OCI-LY1 (cell line): Measurements from ENCODE around the gene B3GAT2.

Source experiments
- H2AFZ ChIP-seq: fragments of 200-600 bp; sonication (generic), shearing (Covaris generic); 2 replicates; pipeline ENCODE4 v1.6.0; 2014; ENCODE audit warnings: antibody characterized with exemption, mild to moderate bottlenecking, low read length
- H3F3A ChIP-seq: fragments of 200-600 bp; sonication (generic), shearing (Covaris generic); 2 replicates; pipeline ENCODE4 v1.6.0; 2014; ENCODE audit warnings: mild to moderate bottlenecking, antibody characterized with exemption, low read length, moderate library complexity; ENCODE audit not compliant: insufficient read depth
- H3K27ac ChIP-seq: fragments of 200-600 bp; sonication (generic); 2 replicates; pipeline ENCODE4 v1.5.1; 2014; ENCODE audit warnings: low read length, mixed run types, mild to moderate bottlenecking, low read depth; ENCODE audit not compliant: poor library complexity, severe bottlenecking
- H3K27me3 ChIP-seq: fragments of 200-600 bp; sonication (generic); 2 replicates; pipeline ENCODE4 v1.6.0; 2014; ENCODE audit warnings: antibody characterized with exemption, mild to moderate bottlenecking, low read length, moderate library complexity; ENCODE audit not compliant: insufficient read depth
- H3K36me3 ChIP-seq: fragments of 200-600 bp; sonication (generic); 2 replicates; pipeline ENCODE4 v1.6.1; 2014; ENCODE audit warnings: mild to moderate bottlenecking, antibody characterized with exemption, low read length, moderate library complexity, mixed read lengths; ENCODE audit not compliant: insufficient read depth
- H3K4me1 ChIP-seq: fragments of 200-600 bp; sonication (generic); 2 replicates; pipeline ENCODE4 v1.5.1; 2014; ENCODE audit warnings: mild to moderate bottlenecking, low read length, moderate library complexity; ENCODE audit not compliant: insufficient read depth, severe bottlenecking
- H3K4me2 ChIP-seq: fragments of 200-600 bp; sonication (generic), shearing (Covaris generic); 2 replicates; pipeline ENCODE4 v1.6.1; 2014; ENCODE audit warnings: low read length
- H3K4me3 ChIP-seq: fragments of 200-600 bp; sonication (generic); 2 replicates; pipeline ENCODE4 v1.5.1; 2014; ENCODE audit warnings: low read length, low read depth, mild to moderate bottlenecking, mixed read lengths; ENCODE audit not compliant: poor library complexity, severe bottlenecking
- H3K79me2 ChIP-seq: fragments of 200-600 bp; shearing (Covaris generic); 2 replicates; pipeline ENCODE4 v1.6.1; 2016; ENCODE audit warnings: mixed run types, low read length, mixed read lengths; ENCODE audit not compliant: insufficient read depth
- H3K9ac ChIP-seq: fragments of 200-600 bp; sonication (generic), shearing (Covaris generic); 2 replicates; pipeline ENCODE4 v1.6.1; 2014; ENCODE audit warnings: mild to moderate bottlenecking, low read length, mixed read lengths
- H3K9me2 ChIP-seq: fragments of 200-600 bp; sonication (generic), shearing (Covaris generic); 2 replicates; pipeline ENCODE4 v1.6.1; 2014; ENCODE audit warnings: low read depth, mild to moderate bottlenecking, low read length, mixed read lengths
- H3K9me3 ChIP-seq: fragments of 200-600 bp; shearing (Covaris generic); 2 replicates; pipeline ENCODE4 v1.6.1; 2014; ENCODE audit warnings: low read length, mixed read lengths
- H4K20me1 ChIP-seq: fragments of 200-600 bp; sonication (generic), shearing (Covaris generic); 2 replicates; pipeline ENCODE4 v1.6.0; 2016; ENCODE audit warnings: mild to moderate bottlenecking, low read length; ENCODE audit not compliant: insufficient read depth
- CTCF ChIP-seq: fragments of 200-600 bp; sonication (generic), shearing (Covaris generic); IDR thresholded peaks from 2 replicates; pipeline ENCODE4 v1.5.1; 2017; ENCODE audit warnings: mild to moderate bottlenecking, antibody characterized with exemption, low read length, moderate library complexity, mixed read lengths
- EZH2 ChIP-seq: fragments of 200-600 bp; sonication (generic), shearing (Covaris generic); IDR thresholded peaks from 2 replicates; pipeline ENCODE4 v1.8.0; 2017; ENCODE audit warnings: borderline replicate concordance, mixed run types, mild to moderate bottlenecking, antibody characterized with exemption, low read length, moderate library complexity, mixed read lengths

B3GAT2 gene

DNA sequence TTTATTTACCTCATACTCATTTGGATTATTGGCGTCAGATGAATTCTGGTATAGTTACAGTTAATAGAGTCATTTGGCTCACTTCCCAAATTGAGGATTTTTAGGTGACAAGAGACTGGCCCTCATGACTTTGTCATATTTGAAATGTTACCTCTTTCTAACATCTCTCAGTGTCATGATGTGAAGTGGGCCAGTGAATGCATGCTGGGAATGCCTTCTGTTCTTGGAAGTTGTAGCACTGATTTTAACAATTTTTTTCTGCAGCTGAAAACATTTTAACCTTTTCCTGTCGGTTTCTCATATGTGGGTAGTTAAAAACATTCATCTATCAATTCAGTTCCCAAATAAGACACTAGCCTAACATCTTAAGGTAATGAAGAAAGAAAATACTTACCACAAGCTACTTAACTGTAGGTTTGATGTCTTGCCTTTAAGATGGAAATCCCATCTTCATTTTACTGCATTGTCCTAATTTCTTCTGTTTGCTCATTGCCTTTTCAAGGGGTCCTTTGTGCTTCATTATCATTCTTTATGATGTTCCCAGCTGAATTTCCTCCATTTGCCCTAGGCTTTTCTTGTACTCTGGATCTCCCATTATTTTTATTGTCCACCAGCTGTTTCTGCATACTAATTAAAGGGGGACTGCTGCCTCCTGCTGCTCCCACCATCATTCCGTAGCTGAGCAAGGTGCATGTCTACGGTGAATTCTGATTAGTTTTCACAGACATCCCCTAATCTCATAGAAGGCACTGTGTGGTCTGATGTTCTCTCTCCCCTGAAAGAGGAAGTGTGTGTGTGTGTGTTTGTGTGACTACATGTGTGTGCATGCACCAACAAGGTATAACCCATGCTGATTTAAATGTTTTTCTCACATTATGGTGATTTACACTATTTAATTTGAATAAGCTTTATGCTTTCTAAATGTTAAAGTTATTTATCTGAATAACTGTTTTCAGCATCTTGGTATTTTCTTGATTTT is 109.5 kb downstream of the B3GAT2 start:
- Histone ChIP-seq H2AFZ (no peak overlapping the region), H3K4me3 (no peak overlapping the region), H3K79me2 (no peaks in the 10 kb centered on the region), H3K27ac (no peak overlapping the region), H3F3A (no peaks in the 10 kb centered on the region), H3K9me3 (peaks cover 4% of the 10 kb centered on the region; the same call in 1 of the 2 replicates), H3K36me3 (peaks cover 9% of the 10 kb centered on the region; the same call in 1 of the 2 replicates), H3K27me3 (no peaks in the 10 kb centered on the region), H3K9ac (no peak overlapping the region), H4K20me1 (no peaks in the 10 kb centered on the region), H3K9me2 (no peaks in the 10 kb centered on the region), H3K4me2 (no peak overlapping the region), H3K4me1 (no peaks in the 10 kb centered on the region)
- no peak for TF ChIP-seq CTCF
- no peak for TF ChIP-seq EZH2

- Histone ChIP-seq H3K4me2 (no peak overlapping the region), H3K9me3 (peaks cover 4% of the 10 kb centered on the region; the same call in 1 of the 2 replicates), H3K4me3 (no peak overlapping the region)
Observed at GRCh38 chr6:70846207-70846835, 110.5 kb downstream of the B3GAT2 start.

DNA sequence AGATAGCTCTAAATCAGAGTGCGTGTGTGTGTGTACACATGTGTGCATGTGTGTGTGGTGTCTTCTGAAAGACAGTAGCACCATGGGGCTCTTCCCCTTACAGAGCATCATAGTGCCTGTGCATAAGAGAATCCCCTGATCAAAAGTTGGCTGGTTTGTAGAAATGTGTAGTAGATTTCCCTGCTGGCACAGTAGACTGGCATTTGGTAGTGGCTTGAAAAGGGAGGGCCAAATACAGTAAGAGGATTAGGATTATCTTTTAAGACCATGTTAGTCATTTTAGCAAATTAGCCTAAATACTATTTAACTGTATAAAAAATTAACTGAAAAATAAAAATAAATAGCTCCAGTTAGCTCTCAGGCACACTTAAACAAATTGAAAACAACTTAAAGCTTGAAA is 112.6 kb downstream of the B3GAT2 start:
- H3K27ac ChIP-seq: no peak overlapping the region
- no peak overlapping the region for H3K4me3 ChIP-seq
- TF ChIP-seq CTCF (no peak), EZH2 (no peak)
- no peak overlapping the region for H2AFZ ChIP-seq
- H3K9me2 ChIP-seq: no peaks in the 10 kb centered on the region
- peaks cover 4% of the 10 kb centered on the region; the same call in 1 of the 2 replicates for H3K9me3 ChIP-seq
- no peaks in the 10 kb centered on the region for H3K79me2 ChIP-seq
- no peak overlapping the region for H3K4me2 ChIP-seq
- H3K27me3 ChIP-seq: no peaks in the 10 kb centered on the region
- H4K20me1 ChIP-seq: no peaks in the 10 kb centered on the region
- H3K9ac ChIP-seq: no peak overlapping the region
- H3F3A ChIP-seq: no peaks in the 10 kb centered on the region
- peaks cover 9% of the 10 kb centered on the region; the same call in 1 of the 2 replicates for H3K36me3 ChIP-seq
- H3K4me1 ChIP-seq: no peaks in the 10 kb centered on the region

More at GRCh38 chr6:70846207-70846835, 110.5 kb downstream of the B3GAT2 start:
- H3F3A ChIP-seq: no peaks in the 10 kb centered on the region
- H3K4me1 ChIP-seq: no peaks in the 10 kb centered on the region
- H3K9ac ChIP-seq: no peak overlapping the region
- peaks cover 9% of the 10 kb centered on the region; the same call in 1 of the 2 replicates for H3K36me3 ChIP-seq
- no peaks in the 10 kb centered on the region for H3K79me2 ChIP-seq
- H2AFZ ChIP-seq: no peak overlapping the region
- no peaks in the 10 kb centered on the region for H4K20me1 ChIP-seq
- no peak overlapping the region for H3K27ac ChIP-seq
- no peaks in the 10 kb centered on the region for H3K27me3 ChIP-seq
- no peak for TF ChIP-seq CTCF
- TF ChIP-seq EZH2: no peak
- no peaks in the 10 kb centered on the region for H3K9me2 ChIP-seq
